Measurements from ENCODE around the gene NFIA. TPM values are rescaled to one million over a fixed set of nuclear protein-coding genes. Genes with fewer than 3 reads are reported as not detected.

Gene NFIA
- total and polyA plus RNA-seq, 10 of the 15 experiments (the other 5 are each of a cell fraction or from before 2014, with no cell fraction given), result 0.10 to 0.16 TPM; not detected in 8

DNA sequence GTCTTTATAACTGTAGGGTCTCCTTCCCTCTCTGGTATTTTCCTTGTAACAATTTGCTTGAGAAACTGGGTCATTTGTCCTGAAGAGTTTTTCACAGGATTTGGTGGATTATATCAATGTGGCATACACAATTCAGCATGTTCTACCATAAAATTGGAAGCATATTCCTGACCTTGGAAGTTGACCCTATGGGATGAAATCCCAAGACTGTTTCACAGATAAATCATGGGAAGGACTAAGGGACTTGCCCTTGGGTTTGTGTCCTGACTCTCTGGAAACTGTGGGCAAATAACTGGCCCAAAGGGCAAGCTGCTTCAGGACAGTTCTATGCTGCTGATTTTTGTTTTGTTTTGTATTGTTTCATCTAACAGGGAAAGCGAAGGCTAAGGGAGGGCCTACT, 387.0 kb downstream of the NFIA start:
- H3K79me2 ChIP-seq (ENCODE audit: control insufficient read depth, insufficient read depth, low read length), result no peaks in the 10 kb centered on the region
- no peaks in the 10 kb centered on the region for H3K4me1 ChIP-seq (ENCODE audit: control insufficient read depth, insufficient read depth, low read length)
- 6% methylated on average over 1 of the region's 1 CpG for WGBS (ENCODE audit: insufficient coverage, insufficient replicate concordance, low lambda C conversion rate, missing lambda C conversion rate)
- no peaks in the 10 kb centered on the region for H3K36me3 ChIP-seq (ENCODE audit: control insufficient read depth in 2 of 2, insufficient read depth in 2 of 2, low read length in 1 of 2)
- H4K20me1 ChIP-seq (ENCODE audit: control insufficient read depth, insufficient read depth), result no peaks in the 10 kb centered on the region
- CTCF ChIA-PET, result no interaction called here
- H3K27me3 ChIP-seq (replicated peaks in 1 of 2; ENCODE audit: control insufficient read depth in 2 of 2, insufficient read depth in 2 of 2, low read length in 1 of 2), result no peaks in the 10 kb centered on the region
- H3K9me3 ChIP-seq (replicated peaks; ENCODE audit: control insufficient read depth, insufficient read depth, low read length), result no peaks in the 10 kb centered on the region
- SMC1A ChIA-PET (ENCODE audit: uncharacterized antibody, unreplicated experiment), result no interaction called here
- in situ Hi-C loops (cut with MboI), result no loop called here
- POLR2A ChIA-PET, result no interaction called here
- no peak overlapping the region for H3K9ac ChIP-seq (ENCODE audit: control insufficient read depth, insufficient read depth, low read length)
- no peak overlapping the region for H3K27ac ChIP-seq (ENCODE audit: control insufficient read depth, insufficient read depth)
- no peak for ATAC-seq
- TF ChIP-seq NBN (IDR thresholded peaks at IDR 0.05) (no peak), BACH1 (IDR thresholded peaks at IDR 0.05; ENCODE audit: borderline replicate concordance) (no peak), NR2F1 (conservative IDR thresholded peaks at IDR 0.05) (no peak), BMI1 (IDR thresholded peaks at IDR 0.05; ENCODE audit: borderline replicate concordance) (no peak), TARDBP (IDR thresholded peaks at IDR 0.05; ENCODE audit: borderline replicate concordance) (no peak), POLR2AphosphoS2 (IDR thresholded peaks at IDR 0.05; ENCODE audit: low read depth, low read length) (no peak), SIN3A (IDR thresholded peaks at IDR 0.05; ENCODE audit: low read depth, low read length) (no peak)
- TF ChIP-seq, protein P1, sequence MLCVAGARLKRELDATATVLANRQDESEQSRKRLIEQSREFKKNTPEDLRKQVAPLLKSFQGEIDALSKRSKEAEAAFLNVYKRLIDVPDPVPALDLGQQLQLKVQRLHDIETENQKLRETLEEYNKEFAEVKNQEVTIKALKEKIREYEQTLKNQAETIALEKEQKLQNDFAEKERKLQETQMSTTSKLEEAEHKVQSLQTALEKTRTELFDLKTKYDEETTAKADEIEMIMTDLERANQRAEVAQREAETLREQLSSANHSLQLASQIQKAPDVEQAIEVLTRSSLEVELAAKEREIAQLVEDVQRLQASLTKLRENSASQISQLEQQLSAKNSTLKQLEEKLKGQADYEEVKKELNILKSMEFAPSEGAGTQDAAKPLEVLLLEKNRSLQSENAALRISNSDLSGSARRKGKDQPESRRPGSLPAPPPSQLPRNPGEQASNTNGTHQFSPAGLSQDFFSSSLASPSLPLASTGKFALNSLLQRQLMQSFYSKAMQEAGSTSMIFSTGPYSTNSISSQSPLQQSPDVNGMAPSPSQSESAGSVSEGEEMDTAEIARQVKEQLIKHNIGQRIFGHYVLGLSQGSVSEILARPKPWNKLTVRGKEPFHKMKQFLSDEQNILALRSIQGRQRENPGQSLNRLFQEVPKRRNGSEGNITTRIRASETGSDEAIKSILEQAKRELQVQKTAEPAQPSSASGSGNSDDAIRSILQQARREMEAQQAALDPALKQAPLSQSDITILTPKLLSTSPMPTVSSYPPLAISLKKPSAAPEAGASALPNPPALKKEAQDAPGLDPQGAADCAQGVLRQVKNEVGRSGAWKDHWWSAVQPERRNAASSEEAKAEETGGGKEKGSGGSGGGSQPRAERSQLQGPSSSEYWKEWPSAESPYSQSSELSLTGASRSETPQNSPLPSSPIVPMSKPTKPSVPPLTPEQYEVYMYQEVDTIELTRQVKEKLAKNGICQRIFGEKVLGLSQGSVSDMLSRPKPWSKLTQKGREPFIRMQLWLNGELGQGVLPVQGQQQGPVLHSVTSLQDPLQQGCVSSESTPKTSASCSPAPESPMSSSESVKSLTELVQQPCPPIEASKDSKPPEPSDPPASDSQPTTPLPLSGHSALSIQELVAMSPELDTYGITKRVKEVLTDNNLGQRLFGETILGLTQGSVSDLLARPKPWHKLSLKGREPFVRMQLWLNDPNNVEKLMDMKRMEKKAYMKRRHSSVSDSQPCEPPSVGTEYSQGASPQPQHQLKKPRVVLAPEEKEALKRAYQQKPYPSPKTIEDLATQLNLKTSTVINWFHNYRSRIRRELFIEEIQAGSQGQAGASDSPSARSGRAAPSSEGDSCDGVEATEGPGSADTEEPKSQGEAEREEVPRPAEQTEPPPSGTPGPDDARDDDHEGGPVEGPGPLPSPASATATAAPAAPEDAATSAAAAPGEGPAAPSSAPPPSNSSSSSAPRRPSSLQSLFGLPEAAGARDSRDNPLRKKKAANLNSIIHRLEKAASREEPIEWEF (IDR thresholded peaks at IDR 0.05; ENCODE audit: insufficient replicate concordance, low read depth, low read length), result no peak
- intact Hi-C loops (cut with micrococcal nuclease; ENCODE audit: unreplicated experiment), result no loop called here
- H3K4me2 ChIP-seq (ENCODE audit: control insufficient read depth, insufficient read depth), result no peak overlapping the region
- no TSS peak for BruUV-seq (replicated peaks)
- no peak for FAIRE-seq
- H3K4me3 ChIP-seq, result no peak overlapping the region
- no peak for DNase-seq (ENCODE audit: low read depth, low spot score)
- no peak overlapping the region for H2AFZ ChIP-seq (ENCODE audit: control insufficient read depth, low read depth, low read length)
- RAD21 ChIA-PET (ENCODE audit: unreplicated experiment), result no interaction called here

All from GM12878 (cell line).